Heart left ventricle (tissue), 13 donors: ENCODE measurements around the gene UQCC3.

Source experiments
- CTCF ChIP-seq, 12 donors: fragments of 200-600 bp; sonication (generic) in 4 of 12; IDR thresholded peaks; one replicate each; pipeline versions ENCODE4 v1.5.0 to v1.8.0; 2018 to 2022; ENCODE audit warnings: antibody characterized with exemption in 12 of 12, mild to moderate bottlenecking in 5 of 12
- POLR2A ChIP-seq, 2 donors: fragments of 450-650 bp; IDR thresholded peaks; one replicate each; pipeline ENCODE4 v1.6.1; 2017; ENCODE audit warnings: antibody characterized with exemption in 2 of 2, mild to moderate bottlenecking in 2 of 2, moderate library complexity in 2 of 2
- donor health status: ischemic (EF 13 %, LVEDD 7.1; RV severe dilation, severe dysfunction).
- donor health status: DM: no; HTN: yes; CAD: no.
- donor health status: DM: no; HTN: no; CAD: no.
- donor health status: ischemic (EF 25% LVEDD 6.9; RV normal size, moderate dysfunction).
- donor health status: ischemic (EF 25% LVEDD 5.7; RV mildly dilated, moderate dysfunction).
- donor health status: ischemic (EF 35%, LVEDD 5.7; RV mildly dilated, moderate dysfunction).
- donor health status: nonischemic (EF 11% LVEDD 7.7; RV severe dilation, severe dysfunction).
- donor health status: DM: yes; HTN: yes; CAD: no.
- donor health status: PGD.
- donor health status: ischemic (EF 29% LVEDD 5.4; RV normal size, mild dysfunction).
- donor health status: nonischemic (EF 23%, LVEDD 6.1; RV moderate dilation, normal function).

- TF ChIP-seq CTCF (IDR thresholded peaks at IDR 0.05) (no peak), POLR2A (IDR thresholded peaks at IDR 0.05) (peak in 1 of 2 donors; percentile 53)
Observed at GRCh38 chr11:62671608-62672389, at the start of gene UQCC3, which contains the start of gene LBHD1.
